DND-41 (cell line): ENCODE results near the gene SETD3.

Source experiments
- CTCF ChIP-seq: IDR thresholded peaks from 2 replicates; pipeline ENCODE4 v1.5.1; 2012; ENCODE audit warnings: borderline replicate concordance, low read length, moderate library complexity, mild to moderate bottlenecking; ENCODE audit not compliant: poor library complexity, severe bottlenecking; ENCODE audit errors: extremely low read depth
- EZH2 ChIP-seq: IDR thresholded peaks from 3 replicates; pipeline ENCODE4 v1.6.1; 2012; ENCODE audit warnings: borderline replicate concordance, low read depth, mild to moderate bottlenecking, moderate library complexity, low read length, inconsistent platforms; ENCODE audit not compliant: severe bottlenecking

GRCh38 chr14:99441918-99442317 lies 38.7 kb downstream of the SETD3 start:
- TF ChIP-seq CTCF (no peak), EZH2 (no peak)
